Smooth muscle cell (in vitro differentiated cells): ENCODE results near the gene EEF2KMT. TPM values are rescaled to one million over a fixed set of nuclear protein-coding genes. Genes with fewer than 3 reads are reported as not detected.
A peak's percentile ranks its signal among the peaks of the same experiment; 100 is the strongest.
"Not testable (repeated sequence)": the region's sequence is repeated elsewhere in the genome, so short reads cannot be mapped to it uniquely, and the experiment has no call there.

Experiments
- DNase-seq: peaks from one replicate; lab custom pipeline; 2025; ENCODE audit not compliant: unreplicated experiment; lab: John Stamatoyannopoulos, UW
- H2AFZ ChIP-seq: fragments of 200-600 bp; sonication (generic); 2 replicates; pipeline ENCODE4 v1.6.0; 2016; ENCODE audit warnings: antibody characterized with exemption, low read depth, mild to moderate bottlenecking
- H3F3A ChIP-seq: fragments of 200-600 bp; sonication (generic); 2 replicates; pipeline ENCODE4 v1.6.0; 2017; ENCODE audit warnings: antibody characterized with exemption, low read depth
- H3K27ac ChIP-seq: fragments of 200-600 bp; sonication (generic); 2 replicates; pipeline ENCODE4 v1.5.1; 2016; ENCODE audit warnings: low read depth, mild to moderate bottlenecking
- H3K27me3 ChIP-seq: fragments of 200-600 bp; sonication (generic); 2 replicates; pipeline ENCODE4 v1.6.1; 2016; ENCODE audit warnings: low read depth, mild to moderate bottlenecking
- H3K36me3 ChIP-seq: fragments of 200-600 bp; sonication (generic); 2 replicates; pipeline ENCODE4 v1.5.1; 2016; ENCODE audit warnings: low read depth
- H3K4me1 ChIP-seq: fragments of 200-600 bp; sonication (generic); 2 replicates; pipeline ENCODE4 v1.5.1; 2016; ENCODE audit warnings: low read depth
- H3K4me2 ChIP-seq: fragments of 200-600 bp; sonication (generic); 2 replicates; pipeline ENCODE4 v1.6.0; 2016; ENCODE audit warnings: mild to moderate bottlenecking
- H3K4me3 ChIP-seq: fragments of 200-600 bp; sonication (generic); 2 replicates; pipeline ENCODE4 v1.5.1; 2016; ENCODE audit warnings: mild to moderate bottlenecking
- H3K79me2 ChIP-seq: fragments of 200-600 bp; sonication (generic); 2 replicates; pipeline ENCODE4 v1.6.0; 2016; ENCODE audit warnings: low read depth, mild to moderate bottlenecking
- H3K9ac ChIP-seq: fragments of 200-600 bp; sonication (generic); 2 replicates; pipeline ENCODE4 v1.6.0; 2016; ENCODE audit warnings: low read depth
- H3K9me3 ChIP-seq: fragments of 200-600 bp; sonication (generic); replicated peaks from 2 replicates; pipeline ENCODE4 v1.5.1; 2016; ENCODE audit warnings: low read depth
- H4K20me1 ChIP-seq: fragments of 200-600 bp; sonication (generic); 2 replicates; pipeline ENCODE4 v1.6.0; 2016; ENCODE audit warnings: low read depth
- CTCF ChIP-seq: fragments of 200-600 bp; sonication (generic); IDR thresholded peaks from 2 replicates; pipeline ENCODE4 v1.5.1; 2017; ENCODE audit warnings: borderline replicate concordance, mild to moderate bottlenecking, antibody characterized with exemption; ENCODE audit not compliant: insufficient read depth, poor library complexity, severe bottlenecking
- WGBS: methylation state at CpG from one replicate; pipeline ENCODE4 v1.1.7; 2016; ENCODE audit warnings: low lambda C conversion rate; 5-methylcytosine and 5-hydroxymethylcytosine counted together
- polyA plus RNA-seq: library from polyadenylated mRNA; unstranded; fragments of >200 nt; fragmentation: Nextera tagmentation; extraction: Ambion mirVana; gene quantifications from 2 replicates; pipeline ENCODE4 v1.2.1, GENCODE V29; 2016
- total RNA-seq: library from RNA; depleted of rRNA; stranded (reverse); fragments of >200 nt; gene quantifications from 2 replicates; pipeline ENCODE4 v1.2.3, GENCODE V29; 2014

The EEF2KMT gene
- total and polyA plus RNA-seq, 2 experiments from 2014 or later = 6.2 to 9.9 TPM

- not testable (repeated sequence) for H3K9me3 ChIP-seq, H3K9ac ChIP-seq, H3K27me3 ChIP-seq, H3K4me2 ChIP-seq, H3K27ac ChIP-seq, H2AFZ ChIP-seq, H3K36me3 ChIP-seq, DNase-seq, H3F3A ChIP-seq, H3K79me2 ChIP-seq, H3K4me3 ChIP-seq, H4K20me1 ChIP-seq, H3K4me1 ChIP-seq
- WGBS = 63% methylated on average over 20 of the region's 20 CpGs
These were observed 19.9 kb upstream of the EEF2KMT start for GRCh38 chr16:5117300-5118087.

- H3K9ac ChIP-seq, H3K4me1 ChIP-seq, H3K27me3 ChIP-seq, H3K4me2 ChIP-seq, H3F3A ChIP-seq, H3K36me3 ChIP-seq, H4K20me1 ChIP-seq, H3K4me3 ChIP-seq, H3K9me3 ChIP-seq, H3K79me2 ChIP-seq, DNase-seq, H2AFZ ChIP-seq, H3K27ac ChIP-seq: not testable (repeated sequence)
- WGBS = 80% methylated on average over 10 of the region's 10 CpGs
These were observed 19.2 kb upstream of the EEF2KMT start for GRCh38 chr16:5116780-5117295.

- DNase-seq = not testable (repeated sequence)
- 87% methylated on average over 10 of the region's 10 CpGs for WGBS
These were observed 13.3 kb upstream of the EEF2KMT start for GRCh38 chr16:5110933-5111332.

GRCh38 chr16:5108505-5109158 is 11.0 kb upstream of the EEF2KMT start:
- 95% methylated on average over 22 of the region's 27 CpGs for WGBS
- H3F3A ChIP-seq = no peaks in the 10 kb centered on the region
- no peaks in the 10 kb centered on the region for H3K9me3 ChIP-seq
- H3K9ac ChIP-seq = no peak overlapping the region
- no peak overlapping the region for H2AFZ ChIP-seq
- TF ChIP-seq CTCF = no peak
- no peak overlapping the region for H3K27ac ChIP-seq
- H3K4me1 ChIP-seq = no peaks in the 10 kb centered on the region
- no peaks in the 10 kb centered on the region for H3K79me2 ChIP-seq
- H4K20me1 ChIP-seq = no peaks in the 10 kb centered on the region
- no peaks in the 10 kb centered on the region for H3K36me3 ChIP-seq
- no peak overlapping the region for H3K4me2 ChIP-seq
- no peak for DNase-seq
- H3K27me3 ChIP-seq = no peaks in the 10 kb centered on the region
- H3K4me3 ChIP-seq = no peak overlapping the region

More at GRCh38 chr16:5110933-5111332, 13.3 kb upstream of the EEF2KMT start:
- not testable (repeated sequence) for H3K9me3 ChIP-seq, H3K4me3 ChIP-seq, H3K4me1 ChIP-seq, H3K27me3 ChIP-seq, H3K9ac ChIP-seq, H3F3A ChIP-seq, H3K4me2 ChIP-seq, H3K27ac ChIP-seq, H3K36me3 ChIP-seq, H4K20me1 ChIP-seq, H2AFZ ChIP-seq, H3K79me2 ChIP-seq

- not testable (repeated sequence) for H3K27ac ChIP-seq
- WGBS = 67% methylated on average over 5 of the region's 5 CpGs
These were observed 7.4 kb upstream of the EEF2KMT start for GRCh38 chr16:5105039-5105438.

GRCh38 chr16:5103296-5104032 is 5.9 kb upstream of the EEF2KMT start:
- H3K27ac ChIP-seq, DNase-seq, H3K36me3 ChIP-seq, H3K4me3 ChIP-seq, H3F3A ChIP-seq, H3K79me2 ChIP-seq, H3K9me3 ChIP-seq, H4K20me1 ChIP-seq, H3K4me1 ChIP-seq, H3K4me2 ChIP-seq, H3K27me3 ChIP-seq, H2AFZ ChIP-seq, H3K9ac ChIP-seq: not testable (repeated sequence)
- WGBS = 90% methylated on average over 12 of the region's 12 CpGs

More at GRCh38 chr16:5105039-5105438, 7.4 kb upstream of the EEF2KMT start:
- H3K9ac ChIP-seq, H3K27me3 ChIP-seq, H3K4me1 ChIP-seq, H3F3A ChIP-seq, DNase-seq, H3K4me2 ChIP-seq, H3K36me3 ChIP-seq, H3K4me3 ChIP-seq, H3K9me3 ChIP-seq, H3K79me2 ChIP-seq, H2AFZ ChIP-seq, H4K20me1 ChIP-seq: not testable (repeated sequence)

- peak overlapping the region; percentile 58 for H3K4me3 ChIP-seq
- H2AFZ ChIP-seq, H3K9me3 ChIP-seq, DNase-seq, H3K27ac ChIP-seq, H3K4me1 ChIP-seq, H3K27me3 ChIP-seq, H4K20me1 ChIP-seq, H3K9ac ChIP-seq, H3F3A ChIP-seq, H3K36me3 ChIP-seq, H3K79me2 ChIP-seq: not testable (repeated sequence)
- 1% methylated on average over 4 of the region's 4 CpGs for WGBS
- peak overlapping the region; percentile 88 for H3K4me2 ChIP-seq
These were observed 1.6 kb upstream of the EEF2KMT start for GRCh38 chr16:5099174-5099573.
